Dedifferentiated amniotic fluid mesenchymal stem cell (primary cell): ENCODE results near the gene PPP1R26.
"Not testable (repeated sequence)": the region's sequence is repeated elsewhere in the genome, so short reads cannot be mapped to it uniquely, and the experiment has no call there.

Experiments
- DNase-seq: peaks from one replicate; pipeline ENCODE4 v3.0.0-alpha.2; 2016; ENCODE audit errors: extremely low spot score

PPP1R26 gene, protein sequence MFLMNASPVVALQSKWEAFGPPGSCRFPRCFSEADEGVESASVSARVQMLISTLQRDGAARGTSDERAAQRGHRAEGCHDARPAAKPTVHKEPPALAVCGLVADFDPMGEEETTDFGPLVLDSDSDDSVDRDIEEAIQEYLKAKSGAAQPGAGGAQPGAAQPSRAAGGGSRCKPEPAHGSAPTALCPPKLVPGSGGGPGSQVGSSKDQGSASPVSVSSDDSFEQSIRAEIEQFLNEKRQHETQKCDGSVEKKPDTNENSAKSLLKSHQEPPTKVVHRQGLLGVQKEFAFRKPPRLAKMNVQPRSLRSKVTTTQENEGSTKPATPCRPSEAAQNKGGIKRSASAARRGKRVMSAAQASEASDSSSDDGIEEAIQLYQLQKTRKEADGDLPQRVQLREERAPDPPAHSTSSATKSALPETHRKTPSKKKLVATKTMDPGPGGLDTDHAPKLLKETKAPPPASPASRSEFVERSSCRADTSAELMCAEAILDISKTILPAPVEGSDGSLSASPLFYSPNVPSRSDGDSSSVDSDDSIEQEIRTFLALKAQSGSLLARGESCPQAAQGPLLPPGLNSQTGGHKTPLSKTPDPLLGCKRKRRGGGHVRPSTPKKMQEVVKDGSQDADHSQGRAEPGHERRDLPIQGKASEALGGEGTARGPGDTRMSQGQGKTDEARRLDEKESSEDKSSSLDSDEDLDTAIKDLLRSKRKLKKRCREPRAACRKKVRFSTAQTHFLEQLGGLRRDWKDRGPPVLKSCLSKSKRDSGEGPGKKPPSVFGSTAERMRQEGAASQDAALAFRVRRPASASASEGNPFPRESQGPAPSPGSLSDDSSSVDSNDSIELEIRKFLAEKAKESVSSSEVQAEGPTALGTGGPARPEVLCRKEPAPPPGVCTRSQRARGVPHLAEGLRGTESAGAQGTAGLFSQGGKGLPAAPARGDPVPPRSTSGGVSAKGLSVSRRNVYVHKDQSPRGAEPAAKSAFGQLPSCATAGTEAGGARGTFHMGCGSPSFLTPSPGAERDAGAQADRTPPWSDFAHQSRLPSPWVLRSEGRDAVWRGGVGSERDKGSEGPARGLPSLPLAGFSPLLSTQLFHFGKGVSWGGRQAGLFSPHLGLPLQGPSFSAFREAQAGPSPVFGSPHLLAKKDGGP (N-terminal part only)

DNA sequence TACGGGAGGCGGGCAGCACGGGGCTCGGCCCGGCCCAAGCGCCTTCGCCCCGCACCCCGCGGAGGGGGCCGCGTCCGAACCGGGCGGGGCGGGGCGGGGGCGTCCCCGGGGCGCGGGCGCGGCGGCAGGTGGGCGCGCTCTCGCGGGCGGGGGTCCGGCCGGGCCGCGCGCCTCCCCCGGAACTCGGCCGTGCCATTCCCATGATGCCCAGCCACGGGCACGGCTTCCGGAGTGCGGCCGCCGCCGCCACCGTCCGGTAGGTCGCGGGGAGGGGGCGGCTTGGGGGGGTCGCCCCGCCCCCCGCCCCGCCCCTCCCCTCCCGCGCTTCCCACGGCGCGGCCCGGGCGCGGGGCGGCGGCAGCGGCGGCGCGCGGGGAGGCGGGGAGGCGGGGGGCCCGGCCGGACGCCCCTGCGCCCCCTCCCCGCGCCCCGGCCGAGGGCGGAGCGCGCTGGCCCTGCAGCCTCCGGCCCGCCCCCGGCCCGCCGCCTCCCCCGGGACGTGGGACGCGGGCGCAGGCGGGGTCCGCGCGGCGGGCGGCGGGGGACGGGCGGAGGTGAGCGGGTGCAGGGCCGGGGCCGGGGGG, at the start of gene PPP1R26:
Gene PPP1R26 (plus strand): TSS at position 314 of the 584 bp plus-strand sequence. CDS start 4,729 bp downstream, outside the sequence.
- no peak for DNase-seq

DNA sequence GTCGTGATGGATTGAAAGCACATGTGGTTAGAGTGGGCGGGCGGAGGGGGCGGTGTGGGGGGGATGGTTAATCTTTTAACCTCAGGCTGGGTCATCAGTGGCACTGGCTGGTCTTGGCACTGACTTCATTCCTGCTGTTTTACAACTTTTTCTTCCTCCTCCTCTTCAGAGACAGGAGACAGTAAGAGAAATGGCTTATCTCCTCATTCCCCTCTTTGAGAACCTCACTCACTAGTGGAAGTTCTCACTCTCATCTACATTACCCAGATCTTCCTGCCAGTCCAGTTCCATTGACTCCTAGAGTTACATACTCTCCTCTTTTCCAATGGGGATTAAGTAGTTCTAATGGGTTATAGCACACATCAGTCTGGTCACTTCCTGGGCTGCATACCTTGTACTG, 42.3 kb upstream of the PPP1R26 start:
- DNase-seq = no peak

DNA sequence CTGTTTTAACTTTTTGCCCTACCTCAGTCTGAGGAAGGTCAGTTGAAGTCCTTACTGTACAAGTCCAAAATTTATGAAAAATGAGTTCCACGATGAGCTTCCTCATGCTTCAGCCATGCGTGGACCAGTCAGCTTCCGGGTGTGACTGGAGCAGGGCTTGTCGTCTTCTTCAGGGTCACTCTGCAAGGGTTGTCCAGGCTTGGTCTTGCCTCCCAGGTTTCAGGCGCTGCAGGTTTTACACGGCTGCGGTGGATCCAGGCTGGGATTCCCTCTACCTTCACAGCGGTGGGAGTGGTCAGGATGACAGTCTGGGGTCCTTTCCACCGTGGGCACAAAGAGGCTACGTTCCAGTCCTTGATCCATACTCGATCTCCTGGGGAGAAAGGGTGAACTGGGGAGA, 41.9 kb upstream of the PPP1R26 start:
- not testable (repeated sequence) for DNase-seq

DNA sequence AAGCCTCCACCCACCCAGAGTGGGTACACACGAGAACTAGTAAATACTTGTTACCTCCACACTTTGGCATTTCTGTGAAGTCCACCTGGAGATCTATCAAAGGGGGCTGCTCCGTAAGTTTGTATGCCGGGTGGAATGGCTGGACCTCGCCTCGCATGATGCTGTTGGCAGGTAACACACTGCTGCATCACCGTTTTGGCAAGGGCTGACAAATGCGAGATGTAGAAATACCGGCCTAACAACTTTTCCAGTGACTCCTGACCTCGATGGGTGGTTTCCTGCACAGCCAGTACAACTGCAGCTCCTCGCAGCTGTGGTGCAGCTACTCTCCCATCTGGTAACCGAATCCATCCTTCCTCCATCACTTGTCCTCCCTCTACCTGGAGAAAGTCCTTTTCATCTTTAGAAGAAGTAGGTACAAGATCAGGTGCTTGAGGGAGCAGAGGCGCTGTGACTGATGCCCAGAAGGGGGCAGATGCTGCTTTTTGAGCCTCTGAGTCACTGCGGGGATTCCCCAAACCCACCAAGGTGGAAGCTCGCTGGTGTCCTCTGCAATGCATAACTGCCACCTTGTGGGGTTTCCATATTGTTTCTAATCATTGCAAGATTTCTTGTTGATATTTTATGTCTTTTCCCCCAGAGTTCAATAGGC, 40.9 kb upstream of the PPP1R26 start:
- not testable (repeated sequence) for DNase-seq

DNA sequence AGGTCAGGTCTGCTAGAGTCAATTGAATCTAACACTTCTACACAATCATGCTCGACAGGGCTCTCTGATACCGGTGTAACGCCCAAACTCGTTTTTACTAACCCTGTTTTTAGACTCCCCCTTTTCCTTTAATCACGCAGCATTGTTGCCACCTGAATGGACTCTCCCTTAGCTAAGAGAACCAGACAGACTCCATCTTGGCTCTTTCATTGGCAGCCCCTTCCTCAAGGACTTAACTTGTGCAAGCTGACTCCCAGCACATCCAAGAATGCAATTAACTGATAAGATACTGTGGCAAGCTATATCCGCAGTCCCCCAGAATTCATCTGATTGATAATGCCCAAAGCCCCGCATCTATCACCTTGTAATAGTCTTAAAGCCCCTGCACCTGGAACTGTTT, 40.1 kb upstream of the PPP1R26 start:
- DNase-seq = not testable (repeated sequence)

DNA sequence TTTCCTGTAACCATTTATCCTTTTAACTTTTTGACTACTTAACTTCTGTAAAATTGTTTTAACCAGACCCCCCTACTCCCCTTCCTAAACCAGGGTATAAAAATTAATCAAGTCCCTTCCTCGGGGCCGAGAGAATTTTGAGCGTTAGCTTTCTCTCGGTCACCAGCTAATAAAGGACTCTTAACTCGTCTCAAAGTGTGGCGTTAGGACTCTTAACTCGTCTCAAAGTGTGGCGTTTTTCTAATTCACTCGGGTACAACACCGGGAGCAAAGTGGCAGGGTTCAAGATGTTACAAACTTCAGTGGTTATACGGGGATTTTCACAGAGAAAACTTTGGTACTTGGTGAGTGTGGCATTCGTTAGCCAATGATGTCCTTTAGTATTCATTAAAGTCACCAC, 39.7 kb upstream of the PPP1R26 start:
- no peak for DNase-seq

DNA sequence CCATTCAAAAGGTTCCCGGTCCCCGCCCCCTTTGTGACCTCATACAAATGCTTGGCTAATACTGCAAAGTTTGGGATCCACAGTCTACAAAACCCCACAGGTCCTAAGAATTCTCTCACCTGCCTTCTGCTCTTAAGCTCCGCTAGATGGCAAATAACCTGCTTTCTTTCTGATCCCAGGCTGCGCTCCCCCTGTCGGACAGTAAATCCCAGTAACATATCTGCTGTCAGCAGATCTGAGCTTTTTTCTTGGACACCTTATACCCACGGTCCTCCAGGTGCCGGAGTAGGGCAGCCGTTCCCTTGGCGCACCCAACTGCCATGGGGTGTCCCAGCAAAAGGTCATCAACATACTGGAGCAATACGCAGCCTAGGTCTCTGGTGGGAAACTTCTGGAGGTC, 39.0 kb upstream of the PPP1R26 start:
- no peak for DNase-seq

DNA sequence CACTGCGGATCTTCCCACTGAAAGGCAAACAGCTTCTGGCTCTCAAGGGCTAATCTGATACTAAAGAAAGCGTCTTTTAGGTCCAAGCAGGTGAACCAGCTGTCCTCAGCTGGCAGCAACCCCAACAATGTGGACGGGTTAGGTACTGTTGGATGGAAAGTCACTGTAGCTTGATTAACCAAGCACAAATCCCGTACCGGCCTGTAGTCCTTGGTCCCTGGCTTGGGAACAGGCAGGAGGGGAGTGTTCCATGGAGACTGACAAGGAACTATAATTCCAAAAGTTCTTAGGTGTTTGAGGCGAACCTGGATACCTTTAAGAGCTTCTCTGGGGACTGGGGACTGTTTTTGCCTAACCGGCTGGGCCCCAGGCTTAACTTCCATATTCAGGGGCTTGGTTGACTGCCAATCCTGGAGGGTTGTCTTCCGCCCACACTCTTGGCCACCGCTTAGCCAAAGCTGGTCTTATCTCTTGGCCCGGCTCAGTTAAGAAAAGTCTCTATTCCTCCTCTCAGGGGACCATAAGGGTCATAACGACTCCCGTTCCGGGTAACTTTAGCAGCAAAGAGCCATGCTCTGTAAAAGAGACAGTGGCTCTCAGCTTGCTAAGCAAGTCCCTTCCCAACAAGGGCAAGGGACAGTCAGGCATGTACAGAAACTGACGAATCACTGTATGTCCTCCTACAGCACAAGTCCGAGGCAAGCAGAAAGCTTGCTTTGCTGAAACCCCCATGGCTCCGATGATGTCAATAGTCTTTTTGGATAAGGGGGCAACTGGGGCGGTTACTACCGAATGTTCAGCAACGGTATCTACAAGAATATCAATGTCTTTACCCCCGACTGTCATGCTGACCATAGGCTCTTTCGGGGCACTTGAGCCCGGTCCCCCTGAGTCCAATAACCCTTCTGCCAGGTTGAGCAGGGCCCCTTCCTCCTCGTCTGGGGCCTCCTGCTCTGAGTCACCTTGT, 38.2 kb upstream of the PPP1R26 start:
- DNase-seq = not testable (repeated sequence)

DNA sequence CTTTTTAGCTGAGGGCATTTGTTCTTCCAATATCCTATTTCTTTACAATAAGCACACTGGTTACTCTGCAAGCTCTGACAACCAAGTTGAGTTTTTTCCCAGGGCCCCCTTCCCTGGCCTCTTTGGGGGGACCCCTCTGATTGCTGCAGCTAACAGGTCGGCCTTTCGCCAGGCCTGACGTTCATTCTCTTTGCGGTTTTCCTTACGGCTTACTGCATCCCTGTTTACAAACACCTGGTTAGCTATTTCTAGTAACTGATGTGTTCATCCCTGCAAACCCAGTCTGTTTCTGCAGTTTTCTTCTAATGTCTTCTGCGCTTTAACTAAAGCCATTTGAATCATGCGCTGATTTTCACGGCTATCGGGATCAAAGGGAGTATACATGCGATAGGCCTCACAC, 37.5 kb upstream of the PPP1R26 start:
- no peak for DNase-seq

DNA sequence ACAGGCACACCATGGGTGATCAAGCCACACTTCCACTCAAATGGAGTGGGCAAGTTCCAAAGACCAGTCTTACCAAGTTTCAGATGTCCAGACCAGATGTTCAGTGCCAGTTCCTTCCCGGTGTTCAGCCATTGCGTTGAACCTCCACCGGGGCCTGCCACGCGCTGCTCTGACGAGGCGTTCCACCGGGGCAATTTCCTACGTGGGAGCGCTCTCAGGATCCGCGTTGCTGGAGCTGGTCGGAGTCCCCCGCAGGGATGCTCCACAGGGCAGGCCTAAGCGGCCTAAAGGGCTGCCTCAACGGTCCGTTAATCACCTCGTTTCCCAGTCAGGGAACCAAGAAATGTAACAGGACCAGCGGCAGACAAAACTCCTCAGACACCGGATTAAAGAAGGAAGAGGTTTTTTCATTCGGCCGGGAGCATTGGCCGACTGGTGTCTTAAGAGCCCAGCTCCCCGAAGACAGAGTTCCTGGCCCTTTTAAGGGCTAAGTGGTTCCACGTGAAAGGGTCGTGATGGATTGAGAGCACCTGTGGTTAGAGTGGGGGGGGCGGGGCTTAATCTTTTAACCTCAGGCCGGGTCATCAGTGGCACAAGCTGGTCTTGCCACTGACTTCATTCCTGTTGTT, 35.7 kb upstream of the PPP1R26 start:
- no peak for DNase-seq

DNA sequence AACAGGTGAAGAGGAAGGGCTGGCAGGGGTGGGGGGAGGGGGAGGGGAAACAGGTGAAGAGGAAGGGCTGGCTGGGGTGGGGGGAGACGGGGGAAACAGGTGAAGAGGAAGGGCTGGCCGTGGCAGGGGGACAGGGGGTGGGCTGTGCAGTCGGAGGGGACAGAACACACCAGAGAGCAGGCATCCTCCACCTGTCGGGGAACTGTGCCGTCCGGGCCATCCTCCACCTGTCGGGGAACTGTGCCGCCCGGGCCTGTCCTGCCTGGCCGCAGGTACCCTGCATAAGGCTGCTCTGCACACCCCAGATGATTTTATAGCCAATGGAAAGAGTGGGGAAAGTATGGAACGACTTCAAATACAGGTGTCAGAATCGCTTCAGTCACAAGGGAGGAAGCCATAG, 32.5 kb upstream of the PPP1R26 start:
- no peak for DNase-seq

DNA sequence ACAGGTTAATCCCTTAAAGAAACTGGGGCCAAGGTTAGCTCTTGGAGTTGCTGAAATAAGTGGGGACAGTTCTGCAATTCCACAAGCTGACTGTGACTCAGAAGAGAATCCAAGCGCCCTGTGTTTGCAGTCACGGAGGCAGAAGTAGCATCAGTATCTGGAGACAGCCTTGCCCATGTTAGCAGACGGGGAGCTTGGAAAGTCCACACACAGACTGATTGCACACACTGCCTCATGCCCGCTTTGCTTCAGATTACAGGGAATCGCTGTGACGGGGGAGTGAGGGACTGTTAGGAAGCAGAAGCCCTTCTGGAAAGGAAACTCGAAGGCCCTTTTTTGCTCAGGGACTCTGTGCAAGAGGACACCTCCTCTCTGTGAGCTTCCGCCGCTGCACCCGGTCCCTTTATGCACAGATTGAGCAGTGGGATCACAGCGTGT, 30.9 kb upstream of the PPP1R26 start:
- DNase-seq = no peak

DNA sequence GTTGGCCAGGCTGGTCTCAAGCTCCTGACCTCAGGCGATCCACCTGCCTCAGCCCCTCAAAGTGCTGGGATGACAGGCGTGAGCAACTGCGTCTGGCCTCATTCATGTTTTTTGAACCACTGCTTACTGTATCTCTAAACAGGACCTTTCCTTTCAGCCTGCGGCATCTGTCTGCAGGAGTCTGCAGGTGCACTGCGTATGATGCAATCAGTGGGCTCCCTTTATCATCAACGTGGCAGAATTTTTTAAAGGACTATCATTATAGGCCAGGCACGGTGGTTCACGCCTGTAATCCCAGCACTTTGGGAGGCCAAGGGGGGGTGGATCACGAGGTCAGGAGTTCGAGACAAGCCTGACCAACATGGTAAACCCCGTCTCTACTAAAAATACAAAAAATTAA, 30.1 kb upstream of the PPP1R26 start:
- not testable (repeated sequence) for DNase-seq

DNA sequence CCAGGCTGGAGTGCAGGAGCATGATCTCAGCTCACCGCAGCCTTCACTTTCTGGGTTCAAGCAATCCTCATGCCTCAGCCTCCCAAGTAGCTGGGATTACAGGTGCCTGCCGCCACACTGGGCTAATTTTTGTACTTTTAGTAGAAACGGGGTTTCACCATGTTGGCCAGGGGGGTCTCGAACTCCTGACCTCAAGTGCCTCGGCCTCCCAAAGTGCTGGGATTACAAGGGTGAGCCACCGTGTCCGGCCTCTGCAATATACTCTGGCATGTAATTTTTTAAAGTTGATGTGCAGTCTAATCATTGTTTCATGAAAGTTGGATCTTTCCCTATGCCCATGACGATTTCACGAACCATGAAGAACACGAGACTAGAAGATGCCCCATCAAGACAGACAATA, 28.6 kb upstream of the PPP1R26 start:
- DNase-seq = no peak

DNA sequence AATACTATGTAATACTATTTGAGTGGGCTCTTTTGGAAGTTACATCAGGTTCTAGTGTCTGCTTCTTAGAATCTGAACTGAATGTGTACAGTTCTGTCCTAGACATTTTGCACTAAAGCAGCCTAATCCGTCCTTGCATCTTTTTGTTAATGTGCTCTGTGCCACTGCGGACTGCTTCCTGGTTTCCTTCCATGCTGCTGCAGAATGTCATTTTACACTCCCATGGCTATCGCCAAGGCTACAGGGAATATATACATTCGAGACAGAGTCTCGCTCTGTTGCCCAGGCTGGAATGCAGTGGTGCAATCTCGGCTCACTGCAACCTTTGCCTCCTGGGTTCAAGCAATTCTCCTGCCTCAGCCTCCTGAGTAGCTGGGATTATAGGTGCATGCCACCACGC, 27.7 kb upstream of the PPP1R26 start:
- DNase-seq = not testable (repeated sequence)

DNA sequence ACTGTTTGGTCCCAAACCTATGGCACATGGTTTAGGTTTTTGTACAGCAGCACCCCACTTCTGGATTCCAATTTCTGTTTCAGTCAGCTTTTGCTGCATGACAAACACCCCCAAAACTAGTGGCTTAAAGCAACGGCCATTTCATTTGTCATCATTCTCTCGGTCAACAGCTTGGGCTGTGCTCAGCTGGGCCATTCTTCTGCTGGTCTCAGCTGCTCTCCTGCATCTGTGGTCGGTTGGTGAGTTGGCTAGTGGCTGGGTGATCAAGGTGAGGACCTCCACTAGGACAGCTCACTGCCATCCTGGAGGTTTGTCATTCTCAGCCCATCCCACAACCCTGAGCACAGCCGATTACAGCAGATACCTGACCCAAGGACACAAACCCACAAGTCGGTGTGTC, 24.8 kb upstream of the PPP1R26 start:
- no peak for DNase-seq

DNA sequence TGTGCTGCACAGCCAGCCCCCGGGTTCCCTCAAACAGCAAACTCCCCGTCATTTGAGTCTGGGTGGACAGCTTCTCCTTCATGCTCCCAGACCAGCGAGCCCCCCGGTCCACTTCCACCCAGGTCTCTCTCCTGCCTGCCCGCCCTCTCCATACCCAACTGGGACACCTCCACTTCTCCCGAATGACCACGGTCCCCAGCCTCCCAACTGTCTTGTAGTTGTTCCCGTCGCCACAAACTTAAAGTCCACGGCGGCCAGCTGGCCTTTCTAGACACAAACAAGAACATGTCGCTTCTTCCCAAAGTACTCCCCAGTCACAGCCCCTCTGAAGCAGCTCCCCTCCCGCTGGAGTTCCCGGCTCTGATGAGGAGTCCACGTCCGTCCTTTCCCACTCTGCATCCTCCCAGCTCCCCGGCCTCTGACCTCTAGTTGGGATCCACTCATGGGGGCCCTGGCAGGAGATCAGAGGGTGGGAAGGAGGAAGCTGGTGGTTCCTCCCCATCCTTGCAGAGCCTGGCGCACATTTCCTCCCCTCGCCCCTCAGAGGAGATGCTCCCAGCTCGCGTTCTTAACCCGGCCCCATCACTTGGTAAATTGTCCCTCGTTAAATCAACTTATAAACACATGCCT, 24.1 kb upstream of the PPP1R26 start:
- DNase-seq = no peak

DNA sequence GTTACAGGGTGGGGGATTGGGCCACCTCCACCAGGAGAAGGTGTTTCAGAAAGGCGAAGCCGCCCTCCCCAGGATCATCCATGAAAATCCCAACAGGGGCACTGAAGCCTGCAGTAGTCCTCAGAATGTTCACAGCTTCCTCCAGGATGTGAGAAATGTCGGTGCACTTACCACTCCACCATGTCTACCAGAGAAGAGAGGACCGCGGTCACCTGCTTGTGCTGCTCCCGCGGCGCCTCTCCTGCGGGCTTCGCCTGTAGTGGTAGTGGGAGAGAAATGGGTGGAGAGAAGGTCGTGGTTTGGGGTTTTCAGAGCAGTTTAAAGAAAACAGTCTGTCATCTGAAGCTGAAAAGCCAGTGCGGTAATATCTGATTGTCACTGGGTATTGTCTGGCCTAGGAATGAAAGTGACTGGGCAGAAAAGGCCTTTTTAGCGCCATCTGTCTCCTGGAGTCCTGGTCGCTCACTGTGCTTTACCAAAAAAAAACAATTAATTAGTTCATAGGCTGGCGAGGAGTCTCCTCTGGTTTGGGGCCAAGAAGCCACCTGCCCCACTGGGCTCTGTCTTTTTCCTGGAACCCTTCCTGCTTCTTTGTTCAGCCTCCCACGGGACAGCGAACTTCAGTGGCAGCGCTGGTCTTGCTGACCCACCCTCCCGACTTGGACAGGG, 23.0 kb upstream of the PPP1R26 start:
- DNase-seq = no peak

DNA sequence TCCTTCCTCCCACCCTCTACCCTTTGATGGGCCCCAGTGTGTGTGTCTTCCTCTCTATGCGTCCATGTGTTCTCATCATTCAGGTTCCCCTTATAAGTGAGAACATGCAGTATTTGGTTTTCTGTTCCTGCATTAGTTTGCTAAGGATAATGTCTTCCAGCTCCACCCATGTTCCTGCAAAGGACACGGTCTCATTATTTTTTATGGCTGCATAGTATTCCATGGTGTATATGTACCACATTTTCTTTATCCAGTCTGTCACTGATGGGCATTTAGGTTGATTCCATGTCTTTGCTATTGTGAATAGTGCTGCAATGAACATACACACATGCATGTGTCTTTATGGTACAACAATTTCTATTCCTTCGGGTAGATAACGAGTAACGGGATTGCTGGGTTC, 21.1 kb upstream of the PPP1R26 start:
- DNase-seq = not testable (repeated sequence)
